ENCODE data around the gene CORO2B.

GRCh38 chr15:68587769-68588385, 9.1 kb downstream of the CORO2B start:
- TF ChIP-seq MEF2A (IDR thresholded peaks at IDR 0.05; ENCODE audit: borderline replicate concordance, low read depth) (no peak), CTCF (IDR thresholded peaks at IDR 0.05) (no peak), ZBTB33 (IDR thresholded peaks at IDR 0.05; ENCODE audit: borderline replicate concordance, low read depth) (no peak), ELF1 (IDR thresholded peaks at IDR 0.05) (no peak), RCOR1 (IDR thresholded peaks at IDR 0.05; ENCODE audit: low read length) (no peak), GABPA (IDR thresholded peaks at IDR 0.05; ENCODE audit: low read depth) (no peak), POLR2AphosphoS5 (IDR thresholded peaks at IDR 0.05; ENCODE audit: low read depth, low read length) (no peak), YY1 (IDR thresholded peaks at IDR 0.05; ENCODE audit: low read depth) (no peak)
